K562 (cell line): ENCODE results near the gene SLC38A2. TPM values are rescaled to one million over a fixed set of nuclear protein-coding genes. Genes with fewer than 3 reads are reported as not detected.
A peak's percentile ranks its signal among the peaks of the same experiment; 100 is the strongest.

ENCODE experiments used
- ATAC-seq: fragments of 200-7000 bp; cut with Tn5 transposase; 3 replicates; pipeline ENCODE4 v1.9.1; 2020; ENCODE audit warnings: moderate library complexity
- BruUV-seq: library from RNA; stranded (reverse); fragments of 400-500 nt; replicated peaks from 2 replicates; lab custom pipeline; 2021; lab: Mats Ljungman, UMichigan
- CTCF ChIA-PET: fragments of 300-600 bp; formaldehyde crosslinking; extraction: SDS; loops from one replicate; lab custom pipeline; 2021; ENCODE audit warnings: low intra/inter-chr PET ratio; lab: Yijun Ruan, JAX
- POLR2A ChIA-PET: fragments of 300-600, 350-650 bp; sonication (Branson Sonifier 250); formaldehyde crosslinking; extraction: SDS; loops from one replicate; lab custom pipeline; 2021; ENCODE audit warnings: antibody characterized with exemption, inconsistent platforms; lab: Yijun Ruan, JAX
- DNase-seq, 4 experiments: peaks; one replicate each; pipeline versions ENCODE4 v3.0.0 to v3.0.0-alpha.2; 2011 to 2018; ENCODE audit warnings: low spot score in 3 of 4, mixed read lengths in 3 of 4; ENCODE audit errors: extremely low read depth in 1 of 4
- FAIRE-seq: peaks from 2 replicates; lab custom pipeline; 2011; peaks lifted over from hg19 to GRCh38; lab: Jason Lieb, UNC
- H2AFZ ChIP-seq: 2 replicates; pipeline ENCODE4 v1.6.0; 2011; ENCODE audit warnings: low read depth, low read length, control low read depth, inconsistent platforms
- H3K27ac ChIP-seq: fragments of 200-600 bp; 3 replicates; pipeline ENCODE4 v1.8.0; 2011; ENCODE audit warnings: low read depth, mild to moderate bottlenecking, control low read depth, inconsistent platforms, low read length, moderate library complexity, mixed read lengths; ENCODE audit errors: extremely low read depth
- H3K27me3 ChIP-seq, 2 experiments: fragments of 300-600 bp in 1 of 2; 2 replicates in 1 of 2; 3 replicates in 1 of 2; pipeline versions ENCODE4 v1.6.0 to v1.8.0; 2011; ENCODE audit warnings: inconsistent platforms in 2 of 2, low read length in 2 of 2, mild to moderate bottlenecking in 1 of 2, mixed read lengths in 1 of 2, moderate library complexity in 1 of 2; ENCODE audit not compliant: control insufficient read depth in 2 of 2, insufficient read depth in 2 of 2
- H3K36me3 ChIP-seq: fragments of 300-600 bp; 3 replicates; pipeline ENCODE4 v1.8.0; 2011; ENCODE audit warnings: mild to moderate bottlenecking, low read length, inconsistent platforms; ENCODE audit not compliant: control insufficient read depth, insufficient read depth
- H3K4me1 ChIP-seq, 2 experiments: fragments of 200-600 bp in 1 of 2; replicated peaks in 1 of 2; 2 replicates in 1 of 2; 3 replicates in 1 of 2; pipeline versions ENCODE4 v1.5.1 to v1.8.0; 2011; ENCODE audit warnings: inconsistent platforms in 2 of 2, low read length in 2 of 2, mild to moderate bottlenecking in 1 of 2, mixed read lengths in 1 of 2, moderate library complexity in 1 of 2; ENCODE audit not compliant: control insufficient read depth in 2 of 2, insufficient read depth in 2 of 2
- H3K4me2 ChIP-seq: 2 replicates; pipeline ENCODE4 v1.6.1; 2011; ENCODE audit warnings: low read length, control low read depth, inconsistent platforms, mixed read lengths; ENCODE audit not compliant: insufficient read depth
- H3K4me3 ChIP-seq: fragments of 200-600 bp; sonication (generic), shearing (Covaris generic); 2 replicates; pipeline ENCODE4 v1.5.1; 2016; ENCODE audit warnings: control low read depth, inconsistent platforms
- H3K79me2 ChIP-seq: fragments of 200-600 bp; 3 replicates; pipeline ENCODE4 v1.8.0; 2011; ENCODE audit warnings: low read length, inconsistent platforms; ENCODE audit not compliant: control insufficient read depth, insufficient read depth
- H3K9ac ChIP-seq, 2 experiments: 2 replicates each; pipeline versions ENCODE4 v1.6.0 to v1.6.1; 2011; ENCODE audit warnings: low read depth in 2 of 2, low read length in 2 of 2, control low read depth in 1 of 2, inconsistent platforms in 1 of 2, mild to moderate bottlenecking in 1 of 2, mixed read lengths in 1 of 2; ENCODE audit not compliant: insufficient read depth in 1 of 2
- H3K9me1 ChIP-seq: one replicate; pipeline ENCODE4 v1.6.0; 2011; ENCODE audit warnings: inconsistent platforms, mild to moderate bottlenecking, low read length, moderate library complexity; ENCODE audit not compliant: control insufficient read depth, insufficient read depth
- H3K9me3 ChIP-seq: replicated peaks from 2 replicates; pipeline ENCODE4 v1.5.1; 2011; ENCODE audit warnings: low read depth, low read length, inconsistent platforms; ENCODE audit not compliant: control insufficient read depth, insufficient read depth
- H4K20me1 ChIP-seq: replicated peaks from 2 replicates; pipeline ENCODE4 v1.6.1; 2011; ENCODE audit warnings: low read length, inconsistent platforms, mixed read lengths; ENCODE audit not compliant: control insufficient read depth, insufficient read depth
- ARID4B ChIP-seq: sonication (generic); formaldehyde crosslinking; IDR thresholded peaks from 2 replicates; pipeline ENCODE4 v1.8.0; 2022; ENCODE audit warnings: mild to moderate bottlenecking, missing genetic modification reagents
- BHLHE40 ChIP-seq: IDR thresholded peaks from 2 replicates; pipeline ENCODE4 v1.6.1; 2011; ENCODE audit warnings: low read length, improper control_type of control experiment
- HDAC6 ChIP-seq: IDR thresholded peaks from 2 replicates; pipeline ENCODE4 v1.6.1; 2012; ENCODE audit warnings: low read depth, mild to moderate bottlenecking, control low read depth, inconsistent platforms, low read length, moderate library complexity
- HNRNPLL ChIP-seq: fragments of 200-400 bp; formaldehyde crosslinking; IDR thresholded peaks from 2 replicates; pipeline ENCODE4 v1.6.1; 2017; ENCODE audit warnings: low read length, low read depth, mild to moderate bottlenecking; ENCODE audit not compliant: poor library complexity, severe bottlenecking
- IRF1 ChIP-seq: sonication (generic); formaldehyde crosslinking; IDR thresholded peaks from 2 replicates; pipeline ENCODE4 v1.8.0; 2022; ENCODE audit warnings: missing genetic modification reagents, mild to moderate bottlenecking, borderline replicate concordance
- KDM1A ChIP-seq, 2 experiments: fragments of 450-650 bp; IDR thresholded peaks; 2 replicates each; pipeline ENCODE4 v1.6.1; 2016; ENCODE audit warnings: mild to moderate bottlenecking in 2 of 2
- KLF1 ChIP-seq: fragments of 450-650 bp; IDR thresholded peaks from 2 replicates; pipeline ENCODE4 v1.6.1; 2016; ENCODE audit warnings: missing genetic modification characterization, missing compliant biosample characterization
- MNT ChIP-seq, 2 experiments: fragments of 450-650 bp; conservative IDR thresholded peaks; 2 replicates each; pipeline ENCODE4 v1.6.1; 2017; ENCODE audit warnings: mild to moderate bottlenecking in 2 of 2, moderate library complexity in 2 of 2
- PHF8 ChIP-seq: fragments of 200-600 bp; sonication (generic); IDR thresholded peaks from 2 replicates; pipeline ENCODE4 v1.6.1; 2012; ENCODE audit warnings: mixed run types, mild to moderate bottlenecking, inconsistent platforms, low read length, moderate library complexity, borderline replicate concordance
- ZEB2 ChIP-seq: fragments of 450-650 bp; IDR thresholded peaks from 2 replicates; pipeline ENCODE4 v1.6.1; 2016
- ZNF121 ChIP-seq: sonication (generic); formaldehyde crosslinking; conservative IDR thresholded peaks from 2 replicates; pipeline ENCODE4 v1.8.0; 2022; ENCODE audit warnings: missing genetic modification reagents
- ZNF717 ChIP-seq: fragments of 250-450 bp; sonication (Bioruptor Pico); IDR thresholded peaks from 2 replicates; pipeline ENCODE4 v1.5.0; 2021
- WGBS: fragments of 100-300 bp; shearing (Covaris generic); methylation state at CpG from one replicate; pipeline ENCODE4 v1.1.6; 2016; ENCODE audit warnings: low coverage, mixed read lengths; ENCODE audit not compliant: insufficient coverage; ENCODE audit errors: missing lambda C conversion rate; 5-methylcytosine and 5-hydroxymethylcytosine counted together
- in situ Hi-C: fragments of 300-500 bp; cut with MboI; formaldehyde crosslinking; loops from 4 replicates; pipeline ENCODE4 v1.15.0; 2018; ENCODE audit warnings: inconsistent platforms, mixed read lengths
- intact Hi-C: fragments of 100-400 bp; cut with micrococcal nuclease; formaldehyde crosslinking; loops from 2 replicates; pipeline ENCODE4 v1.14.2; 2022
- polyA plus RNA-seq, 8 experiments: library from polyadenylated mRNA; depleted of rRNA in 4 of 8; stranded (reverse) in 5 of 8; unstranded in 3 of 8; fragments of >200 nt; fragmentation: Nextera tagmentation in 2 of 8; fragmentation: Illumina TruSeq in 1 of 8; extraction: Ambion mirVana in 2 of 8; extraction: Trizol in 1 of 8; gene quantifications; 2 replicates each; pipeline versions ENCODE4 v1.2.1 to v1.2.3, GENCODE V29; 2011 to 2014; ENCODE audit warnings: inconsistent platforms in 1 of 8, missing spikeins in 1 of 8
- total RNA-seq, 7 experiments: library from RNA; depleted of rRNA in 6 of 7; stranded (reverse); fragments of >200 nt in 6 of 7; fragmentation: Illumina TruSeq in 2 of 7; extraction: Trizol in 2 of 7; gene quantifications; 2 replicates each; pipeline versions ENCODE4 v1.2.1 to v1.2.3, GENCODE V29; 2011 to 2021; ENCODE audit warnings: low replicate concordance in 1 of 7

SLC38A2 gene
- total and polyA plus RNA-seq, 9 of the 15 experiments (the other 6 are each of a cell fraction or from before 2014, with no cell fraction given) = 98.7 to 292 (median 143) TPM

GRCh38 chr12:46373301-46374296, 1.0 kb upstream of the SLC38A2 start:
- Histone ChIP-seq H3K9me3 (no peaks in the 10 kb centered on the region), H3K79me2 (peaks cover 44% of the 10 kb centered on the region), H3K4me1 (peaks cover 16 to 42% of the 10 kb centered on the region in 2 experiments), H3K4me3 (peak overlapping the region; percentile 74), H3K36me3 (peaks cover 26% of the 10 kb centered on the region), H3K9ac (peak overlapping the region; percentile 86 to 92), H3K9me1 (peaks cover 4% of the 10 kb centered on the region), H3K27me3 (no peaks in the 10 kb centered on the region), H4K20me1 (peaks cover 24% of the 10 kb centered on the region), H2AFZ (peak overlapping the region; percentile 97), H3K27ac (peak overlapping the region; percentile 80), H3K4me2 (peak overlapping the region; percentile 94)
- intact Hi-C loops = loop anchor here (2.0 to 5.0 kb wide), 4 partner anchors 57 to 381 kb away; partner anchors contain the start of gene SCAF11
- in situ Hi-C loops = no loop called here
- 10% methylated on average over 37 of the region's 37 CpGs for WGBS
- ChIA-PET CTCF (no interaction called here), POLR2A (interaction anchor here (0.5 to 1.0 kb wide), 7 partner anchors 10 to 1018 kb away, joined by 3 read pairs; no protein-coding TSS in a partner anchor)
- no peak for FAIRE-seq
- peak in 3 of 4 experiments; percentile 19 to 64 (median 43) for DNase-seq
- BruUV-seq = TSS peak; percentile 83
- peak; percentile 38 for ATAC-seq
- TF ChIP-seq HDAC6 (no peak), BHLHE40 (peak; percentile 84), PHF8 (no peak), MNT (conservative IDR thresholded peaks at IDR 0.05) (no peak), ZNF121 (CRISPR knock-in tag) (no peak), ARID4B (CRISPR knock-in tag) (0 out of 2 replicates have a peak, but pooled peaks have one; percentile 13), KDM1A (IDR thresholded peaks at IDR 0.05) (0 out of 4 replicates have a peak, but pooled peaks have one; percentile 29 to 32), ZNF717 (CRISPR knock-in tag) (no peak), HNRNPLL (peak; percentile 76), ZEB2 (no peak), KLF1 (tag) (0 out of 2 replicates have a peak, but pooled peaks have one; percentile 15), IRF1 (0 out of 2 replicates have a peak, but pooled peaks have one; percentile 42)
